ENCODE measurements around the gene ARID4B.
A peak's percentile ranks its signal among the peaks of the same experiment; 100 is the strongest.
"Not testable (repeated sequence)": the region's sequence is repeated elsewhere in the genome, so short reads cannot be mapped to it uniquely, and the experiment has no call there.

ARID4B gene, protein sequence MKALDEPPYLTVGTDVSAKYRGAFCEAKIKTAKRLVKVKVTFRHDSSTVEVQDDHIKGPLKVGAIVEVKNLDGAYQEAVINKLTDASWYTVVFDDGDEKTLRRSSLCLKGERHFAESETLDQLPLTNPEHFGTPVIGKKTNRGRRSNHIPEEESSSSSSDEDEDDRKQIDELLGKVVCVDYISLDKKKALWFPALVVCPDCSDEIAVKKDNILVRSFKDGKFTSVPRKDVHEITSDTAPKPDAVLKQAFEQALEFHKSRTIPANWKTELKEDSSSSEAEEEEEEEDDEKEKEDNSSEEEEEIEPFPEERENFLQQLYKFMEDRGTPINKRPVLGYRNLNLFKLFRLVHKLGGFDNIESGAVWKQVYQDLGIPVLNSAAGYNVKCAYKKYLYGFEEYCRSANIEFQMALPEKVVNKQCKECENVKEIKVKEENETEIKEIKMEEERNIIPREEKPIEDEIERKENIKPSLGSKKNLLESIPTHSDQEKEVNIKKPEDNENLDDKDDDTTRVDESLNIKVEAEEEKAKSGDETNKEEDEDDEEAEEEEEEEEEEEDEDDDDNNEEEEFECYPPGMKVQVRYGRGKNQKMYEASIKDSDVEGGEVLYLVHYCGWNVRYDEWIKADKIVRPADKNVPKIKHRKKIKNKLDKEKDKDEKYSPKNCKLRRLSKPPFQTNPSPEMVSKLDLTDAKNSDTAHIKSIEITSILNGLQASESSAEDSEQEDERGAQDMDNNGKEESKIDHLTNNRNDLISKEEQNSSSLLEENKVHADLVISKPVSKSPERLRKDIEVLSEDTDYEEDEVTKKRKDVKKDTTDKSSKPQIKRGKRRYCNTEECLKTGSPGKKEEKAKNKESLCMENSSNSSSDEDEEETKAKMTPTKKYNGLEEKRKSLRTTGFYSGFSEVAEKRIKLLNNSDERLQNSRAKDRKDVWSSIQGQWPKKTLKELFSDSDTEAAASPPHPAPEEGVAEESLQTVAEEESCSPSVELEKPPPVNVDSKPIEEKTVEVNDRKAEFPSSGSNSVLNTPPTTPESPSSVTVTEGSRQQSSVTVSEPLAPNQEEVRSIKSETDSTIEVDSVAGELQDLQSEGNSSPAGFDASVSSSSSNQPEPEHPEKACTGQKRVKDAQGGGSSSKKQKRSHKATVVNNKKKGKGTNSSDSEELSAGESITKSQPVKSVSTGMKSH (N-terminal part only)

DNA sequence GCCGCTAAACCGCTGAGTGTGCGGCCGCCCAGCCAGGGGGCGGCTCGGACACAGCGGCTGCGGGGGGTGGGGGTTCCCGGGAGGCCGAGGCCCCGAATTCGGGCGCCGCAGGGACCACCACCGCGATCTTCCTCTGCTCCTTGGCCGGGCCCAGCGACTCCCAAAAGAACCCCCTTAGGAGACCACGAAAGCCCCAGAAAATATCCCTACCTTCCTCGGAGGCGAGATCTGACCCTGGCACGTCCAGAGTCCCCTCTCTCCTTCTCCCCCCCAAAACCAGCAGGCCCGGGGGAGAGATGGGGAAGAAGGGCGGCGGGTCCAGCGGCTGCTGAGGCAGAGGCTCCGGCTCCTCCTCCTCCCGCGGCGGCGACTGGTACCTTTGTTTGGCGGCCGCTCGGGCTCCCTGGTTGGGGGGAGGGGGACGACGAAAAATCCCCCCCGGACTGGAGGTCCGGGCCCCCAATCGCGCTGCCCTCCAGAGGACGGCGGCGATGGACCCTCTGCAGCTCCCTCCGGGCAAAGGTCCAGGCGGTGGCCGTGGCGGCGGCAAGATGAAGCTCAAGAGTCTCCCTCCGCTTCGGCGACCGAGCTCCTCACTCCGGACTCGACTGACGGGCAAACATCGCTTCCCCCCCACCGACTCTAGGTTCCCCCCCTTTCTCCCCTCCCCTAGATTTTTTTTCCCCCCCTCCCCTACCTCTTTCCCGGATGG is at the start of gene ARID4B:
Gene ARID4B (minus strand): TSS at position 621 of the 712 bp plus-strand sequence. CDS start 1,260 bp downstream, outside the sequence.
- peak; percentile 62 for DNase-seq

DNA sequence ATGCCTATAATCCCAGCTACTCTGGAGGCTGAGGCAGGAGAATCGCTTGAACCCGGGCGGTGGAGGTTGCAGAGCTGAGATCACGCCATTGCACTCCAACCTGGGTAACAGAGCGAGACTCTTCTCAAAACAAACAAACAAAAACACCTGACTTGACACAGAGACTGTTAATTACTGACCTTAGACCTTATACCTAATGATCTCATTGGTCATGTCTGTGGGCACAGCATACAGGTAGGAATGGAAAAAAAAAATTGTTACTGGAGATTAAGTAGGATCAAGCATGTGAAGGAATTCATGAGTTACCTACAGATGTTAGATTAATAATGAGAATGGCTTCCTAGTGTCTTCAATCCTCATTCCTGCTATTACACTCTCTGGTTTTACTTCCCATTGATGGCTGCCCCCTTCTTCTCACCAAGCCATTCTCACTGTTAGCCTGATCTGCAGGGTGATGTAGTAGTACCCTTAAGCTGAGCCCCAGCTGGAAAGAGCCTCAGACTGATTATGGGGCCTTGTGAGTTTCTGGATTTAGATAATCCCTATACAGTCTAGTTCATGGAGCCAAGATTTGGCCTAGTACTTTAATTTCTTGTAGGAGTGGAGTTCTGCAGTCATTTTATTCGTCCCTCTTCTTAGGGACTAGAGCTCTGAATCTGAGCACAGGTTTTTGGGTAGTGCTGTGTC is 48.1 kb upstream of the ARID4B start:
- no peak for DNase-seq

DNA sequence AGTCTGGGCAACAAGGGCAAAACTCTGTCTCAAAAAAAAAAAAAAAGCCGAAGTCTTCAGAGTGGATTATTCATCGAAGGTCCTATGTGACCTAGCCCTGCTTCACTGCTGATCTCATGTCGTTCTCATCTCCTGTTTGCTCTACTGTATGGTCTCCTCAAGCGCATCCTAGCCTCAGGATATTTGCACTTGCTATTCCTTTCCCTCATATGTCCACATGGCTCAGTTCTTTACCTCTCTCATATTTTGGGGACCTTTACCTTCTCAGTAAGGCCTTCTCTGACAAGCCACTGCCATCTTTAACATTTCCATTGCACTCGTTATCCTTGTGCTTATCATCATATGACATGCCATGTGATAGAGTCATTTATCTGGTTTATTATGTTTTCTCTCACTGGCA is 41.8 kb upstream of the ARID4B start:
- no peak for DNase-seq

DNA sequence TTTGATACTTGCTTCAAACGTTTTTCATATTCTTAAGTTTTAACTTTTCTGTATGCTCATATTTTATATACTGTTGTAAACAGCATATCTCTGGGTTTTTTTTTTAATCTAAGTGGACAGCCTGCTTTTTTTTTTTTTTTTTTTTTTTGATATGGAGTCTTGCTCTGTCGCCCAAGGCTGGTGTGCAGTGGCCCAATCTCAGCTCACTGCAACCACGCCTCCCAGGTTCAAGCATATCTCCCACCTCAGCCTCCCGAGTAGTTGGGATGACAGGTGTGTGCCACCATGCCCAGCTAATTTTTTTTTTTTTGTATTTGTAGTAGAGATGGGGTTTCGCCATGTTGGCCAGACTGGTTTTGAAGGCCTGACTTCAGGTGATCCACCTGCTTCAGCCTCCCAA is 40.4 kb upstream of the ARID4B start:
- DNase-seq: no peak

DNA sequence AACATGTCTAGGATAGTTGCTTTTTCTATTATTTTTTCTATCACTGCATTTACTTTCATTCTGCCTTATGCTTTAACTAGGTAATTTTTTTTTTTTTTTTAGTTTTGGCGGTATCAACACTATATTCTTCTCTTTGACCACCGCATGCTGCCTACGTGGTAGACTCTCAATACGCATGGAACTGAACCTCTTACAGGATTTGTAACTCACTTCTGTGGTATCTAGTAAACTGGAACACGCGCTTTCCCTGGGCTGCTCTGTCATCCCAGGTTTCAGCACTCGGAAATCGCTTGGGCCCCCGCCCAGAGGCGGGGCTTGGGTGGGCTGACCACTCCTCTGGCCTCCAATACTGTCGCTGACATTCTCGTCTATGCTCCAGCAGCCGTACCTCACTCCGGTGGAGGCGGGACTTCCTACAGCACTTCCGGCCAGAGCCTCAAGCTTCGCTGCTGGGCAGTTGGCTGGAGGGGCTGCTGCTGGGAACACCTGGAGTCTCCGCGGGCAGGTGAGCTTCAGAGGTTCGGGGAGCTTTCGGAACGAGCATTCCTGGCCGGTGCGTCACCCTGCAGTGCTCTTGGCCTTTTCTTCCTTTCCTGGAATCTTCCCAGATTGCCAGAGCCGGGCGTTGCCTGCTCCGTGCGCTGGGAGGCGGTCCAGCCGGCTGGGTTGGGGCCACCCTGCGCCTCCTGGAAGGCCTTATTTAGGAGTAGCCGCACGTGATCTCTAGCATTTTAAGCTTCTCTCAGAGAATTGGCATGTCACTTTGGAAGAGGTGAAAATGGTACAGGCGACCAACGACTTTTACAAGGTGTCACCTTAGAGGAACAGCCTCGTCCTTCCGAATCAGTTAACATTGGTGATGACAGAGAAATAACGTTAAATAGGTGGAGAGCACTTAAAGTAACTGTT is 39.3 kb upstream of the ARID4B start, which contains the start of gene TBCE:
Gene TBCE (plus strand): TSS at position 428 of the 909 bp plus-strand sequence. CDS start 12,623 bp downstream, outside the sequence.
- DNase-seq: peak; percentile 84

DNA sequence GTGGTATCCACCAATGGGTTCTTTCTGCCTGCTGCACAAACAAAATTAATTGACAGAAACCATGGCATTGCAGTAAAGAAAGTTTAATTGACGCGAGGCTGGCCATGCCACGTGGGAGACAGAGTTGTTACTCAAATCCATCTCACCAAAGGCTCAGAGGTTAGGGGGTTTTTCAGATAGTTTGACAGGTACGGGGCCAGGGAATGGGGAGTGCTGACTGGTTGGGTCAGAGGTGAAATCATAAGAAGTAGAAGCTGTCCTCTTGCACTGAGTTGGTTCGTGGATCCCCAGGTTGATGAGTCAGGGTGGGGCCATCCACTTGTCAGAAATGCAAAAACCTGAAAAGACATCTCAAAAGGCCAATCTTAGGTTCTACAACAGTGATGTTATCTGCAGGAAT is 38.3 kb upstream of the ARID4B start:
- no peak for DNase-seq

DNA sequence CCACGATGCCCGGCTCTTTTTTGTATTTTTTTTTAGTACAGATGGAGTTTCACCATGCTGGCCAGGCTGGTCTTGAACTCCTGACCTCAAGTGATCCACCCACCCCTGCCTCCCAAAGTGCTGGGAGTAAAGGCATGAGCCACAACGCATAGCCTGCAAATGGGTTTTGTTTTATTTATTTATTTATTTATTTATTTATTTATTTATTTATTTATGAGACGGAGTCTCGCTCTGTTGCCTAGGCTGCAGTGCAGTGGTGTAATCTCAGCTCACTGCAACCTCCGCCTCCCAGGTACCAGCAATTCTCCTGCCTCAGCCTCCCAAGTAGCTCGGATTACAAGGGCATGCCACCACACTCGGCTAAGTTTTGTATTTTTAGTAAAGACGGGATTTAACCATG is 36.2 kb upstream of the ARID4B start:
- DNase-seq: not testable (repeated sequence)

DNA sequence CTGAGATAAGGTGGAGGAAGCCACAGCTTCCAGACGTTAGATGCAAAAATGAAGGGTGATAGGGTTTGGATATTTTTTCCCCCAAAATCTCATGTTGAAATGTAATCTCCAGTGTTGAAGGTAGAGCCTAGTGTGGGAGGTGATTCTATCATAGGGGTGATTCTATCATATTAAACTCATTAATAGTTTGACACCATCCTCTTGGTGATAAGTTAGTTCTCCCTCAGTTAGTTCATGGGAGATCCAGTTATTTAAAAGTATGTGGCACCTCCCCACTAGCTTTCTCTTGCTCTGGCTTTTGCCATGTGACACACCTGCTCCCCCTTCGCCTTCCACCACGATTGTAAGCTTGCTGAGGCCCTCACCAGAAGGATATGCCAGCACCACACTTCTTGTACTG is 30.9 kb upstream of the ARID4B start:
- no peak for DNase-seq

DNA sequence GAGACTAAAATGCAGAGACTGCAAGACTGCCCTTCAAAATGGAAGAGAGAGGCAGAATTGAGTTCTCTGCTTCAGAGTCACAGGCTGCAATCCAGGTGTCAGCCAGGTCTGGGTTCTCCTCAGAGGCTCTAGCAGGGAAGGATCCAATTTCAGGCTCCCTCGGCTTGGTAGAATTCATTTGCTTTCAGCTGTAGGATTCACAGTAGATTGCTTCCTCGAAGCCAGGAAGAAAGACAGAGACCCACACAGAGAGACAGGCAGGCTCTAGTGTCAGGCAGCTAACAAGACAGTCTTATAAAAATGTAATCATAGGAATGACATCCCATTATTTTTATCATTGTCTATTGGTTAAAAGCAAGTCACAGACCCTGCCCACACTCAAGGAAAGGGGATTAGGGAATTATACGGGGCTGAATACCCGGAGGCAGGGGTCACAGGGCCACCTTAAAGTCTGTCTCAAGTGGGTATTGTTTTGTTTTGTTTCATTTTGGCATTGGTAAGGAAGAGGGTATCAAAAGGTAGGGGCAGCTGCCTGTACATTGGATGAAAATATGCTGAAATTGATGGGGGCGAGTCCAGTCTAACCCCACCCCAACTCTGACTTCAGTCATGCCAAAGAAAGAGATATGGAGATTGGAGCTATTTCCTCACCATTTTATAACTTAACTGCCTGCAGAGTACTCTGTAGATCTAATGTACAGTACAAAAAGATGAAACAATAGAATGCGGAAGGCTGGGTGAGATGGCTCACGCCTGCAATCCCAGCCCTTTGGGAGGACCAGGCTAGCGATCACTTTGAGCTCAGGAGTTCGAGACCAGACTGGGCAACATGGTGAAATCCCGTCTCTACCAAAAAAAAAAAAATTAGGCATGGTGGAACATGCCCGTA is 29.8 kb upstream of the ARID4B start:
- DNase-seq: no peak

DNA sequence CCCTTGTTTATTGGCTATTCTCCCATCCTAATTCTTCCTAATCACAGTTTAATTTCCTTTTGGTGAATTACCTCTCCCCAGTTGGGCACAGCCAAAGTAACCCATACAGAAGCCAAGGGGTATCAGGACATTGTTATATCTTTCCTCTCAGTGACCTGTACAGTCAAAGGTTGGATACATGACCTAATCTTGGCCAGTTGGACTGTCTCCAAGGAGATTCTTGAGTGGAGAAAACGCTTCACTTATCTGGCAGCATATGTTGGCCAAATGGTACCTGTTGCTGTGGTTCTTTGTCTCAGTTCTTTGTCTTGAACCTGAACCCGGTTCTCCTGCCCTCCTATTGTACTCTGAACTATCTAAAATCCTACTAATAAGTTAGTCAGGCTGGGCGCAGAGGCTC is 23.9 kb upstream of the ARID4B start:
- no peak for DNase-seq

DNA sequence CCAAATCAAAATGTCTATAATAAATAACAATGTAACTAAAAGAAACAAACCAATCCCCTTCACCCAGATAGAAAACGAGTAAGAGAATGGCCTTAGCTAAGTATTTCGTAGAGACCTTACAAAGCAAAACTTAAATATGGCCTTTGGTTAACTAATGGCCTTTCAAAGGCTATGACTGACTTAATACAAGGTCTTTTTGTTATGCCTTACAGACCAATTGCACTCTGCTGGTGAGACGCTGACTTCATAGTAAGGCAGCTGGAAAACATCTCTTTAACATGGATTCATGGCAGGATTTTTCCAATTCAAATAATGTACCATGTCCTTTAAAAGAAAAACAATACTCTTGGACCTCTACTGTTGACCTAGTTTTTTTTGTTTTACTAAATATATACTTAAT is 23.5 kb upstream of the ARID4B start:
- no peak for DNase-seq

DNA sequence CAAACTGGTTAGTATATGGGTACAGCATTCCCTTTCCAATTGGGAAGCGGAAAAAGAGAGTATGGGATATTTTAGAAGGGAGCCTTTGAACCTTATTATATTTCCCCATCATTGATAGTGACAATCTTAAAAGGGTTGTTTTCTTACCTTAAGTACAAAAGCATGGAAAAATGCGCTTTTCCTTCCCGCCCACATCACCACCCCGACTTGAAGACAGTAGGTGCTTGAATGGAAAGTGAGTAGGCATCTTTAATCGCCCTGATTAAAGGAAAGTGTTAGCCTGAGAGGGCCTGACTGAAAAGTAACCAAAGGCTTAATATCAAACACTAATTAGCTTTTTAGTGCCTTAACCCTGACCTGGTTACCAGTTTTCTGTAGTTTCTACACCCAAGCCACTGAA is 15.7 kb upstream of the ARID4B start:
- DNase-seq: no peak

DNA sequence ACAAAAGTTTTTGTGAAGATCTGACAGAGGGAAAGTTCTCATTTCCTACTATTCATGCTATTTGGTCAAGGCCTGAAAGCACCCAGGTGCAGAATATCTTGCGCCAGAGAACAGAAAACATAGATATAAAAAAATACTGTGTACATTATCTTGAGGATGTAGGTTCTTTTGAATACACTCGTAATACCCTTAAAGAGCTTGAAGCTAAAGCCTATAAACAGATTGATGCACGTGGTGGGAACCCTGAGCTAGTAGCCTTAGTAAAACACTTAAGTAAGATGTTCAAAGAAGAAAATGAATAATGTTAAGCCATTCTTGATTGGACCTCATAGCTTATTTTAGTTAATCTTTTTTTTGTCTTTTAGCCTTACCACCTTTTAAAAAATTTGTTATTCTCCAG is 14.5 kb upstream of the ARID4B start:
- no peak for DNase-seq

DNA sequence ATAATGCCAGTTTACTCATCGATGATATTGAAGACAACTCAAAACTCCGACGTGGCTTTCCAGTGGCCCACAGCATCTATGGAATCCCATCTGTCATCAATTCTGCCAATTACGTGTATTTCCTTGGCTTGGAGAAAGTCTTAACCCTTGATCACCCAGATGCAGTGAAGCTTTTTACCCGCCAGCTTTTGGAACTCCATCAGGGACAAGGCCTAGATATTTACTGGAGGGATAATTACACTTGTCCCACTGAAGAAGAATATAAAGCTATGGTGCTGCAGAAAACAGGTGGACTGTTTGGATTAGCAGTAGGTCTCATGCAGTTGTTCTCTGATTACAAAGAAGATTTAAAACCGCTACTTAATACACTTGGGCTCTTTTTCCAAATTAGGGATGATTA is 14.1 kb upstream of the ARID4B start:
- DNase-seq: no peak

DNA sequence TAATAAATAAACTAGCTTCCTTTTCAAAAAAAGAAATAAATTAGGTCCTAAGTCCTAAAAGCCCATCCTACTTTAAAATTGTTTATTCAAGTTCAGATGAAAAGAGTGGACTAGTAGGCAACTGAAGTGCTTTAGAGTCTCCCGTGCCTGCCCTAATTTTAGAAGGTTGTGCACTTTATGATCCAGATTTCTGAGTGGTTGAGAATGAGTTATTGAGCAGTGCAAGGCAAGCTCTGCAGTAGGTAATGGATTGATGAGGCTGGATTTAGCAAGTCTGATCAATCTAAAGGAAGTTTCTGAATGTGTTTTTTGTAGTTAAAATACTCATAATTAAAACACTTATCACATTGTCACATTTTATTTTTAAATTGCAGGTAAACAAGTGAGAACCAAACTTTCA is 13.4 kb upstream of the ARID4B start:
- no peak for DNase-seq

DNA sequence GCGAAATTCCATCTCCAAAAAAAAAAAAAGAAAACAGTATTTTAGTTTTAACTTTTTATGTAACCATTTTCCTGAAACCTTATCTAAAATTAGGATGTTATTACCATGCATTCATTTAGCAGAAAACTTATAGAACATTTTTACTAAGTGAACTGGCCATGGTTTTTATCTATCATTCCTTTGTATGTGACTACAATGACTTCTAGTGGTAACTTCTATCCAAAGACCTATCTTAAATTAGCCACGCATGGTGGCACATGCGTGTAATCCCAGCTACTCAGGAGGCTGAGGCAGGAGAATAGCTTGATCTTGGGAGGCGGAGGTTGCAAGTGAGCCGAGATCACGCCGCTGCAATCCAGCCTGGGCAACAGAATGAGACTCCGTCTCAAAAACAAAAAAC is 11.8 kb upstream of the ARID4B start:
- DNase-seq: no peak

DNA sequence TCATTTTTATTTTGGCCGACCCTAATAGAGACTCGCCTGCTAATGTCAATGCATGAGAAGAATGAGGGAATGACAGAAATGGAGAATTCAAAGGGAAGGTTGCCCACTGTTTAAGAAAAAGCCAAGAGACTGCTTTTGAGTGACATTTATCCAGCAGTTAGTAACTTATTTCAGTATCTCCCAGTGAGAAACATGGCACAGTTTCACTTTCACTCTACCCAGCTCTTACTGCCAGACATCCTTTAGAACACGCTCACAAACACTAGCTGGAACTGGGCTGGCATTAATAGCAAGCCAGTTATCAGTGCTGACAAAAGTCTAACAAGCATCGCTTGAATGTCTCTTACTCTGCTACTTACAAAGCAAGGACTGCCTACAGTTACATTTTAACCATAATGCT is 8.9 kb upstream of the ARID4B start:
- DNase-seq: no peak

DNA sequence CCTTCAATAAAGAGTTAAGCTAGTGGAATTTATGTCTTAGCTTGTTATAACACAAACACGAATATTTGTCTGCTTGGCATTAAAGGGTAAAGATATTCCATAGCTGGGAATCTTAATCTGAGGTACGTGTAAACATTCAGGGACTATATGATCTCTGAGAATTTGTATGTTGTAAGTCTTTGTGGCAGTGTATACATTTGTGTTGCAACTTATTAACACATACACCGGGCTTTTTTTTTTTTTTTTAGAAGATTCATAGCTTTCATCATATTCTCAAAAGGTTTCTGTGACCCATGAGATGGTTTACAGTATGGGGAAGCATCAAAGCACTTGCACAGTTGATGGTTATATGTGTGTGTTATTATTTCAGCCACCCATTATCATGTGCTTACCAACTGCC is 3.4 kb upstream of the ARID4B start:
- DNase-seq: no peak

DNA sequence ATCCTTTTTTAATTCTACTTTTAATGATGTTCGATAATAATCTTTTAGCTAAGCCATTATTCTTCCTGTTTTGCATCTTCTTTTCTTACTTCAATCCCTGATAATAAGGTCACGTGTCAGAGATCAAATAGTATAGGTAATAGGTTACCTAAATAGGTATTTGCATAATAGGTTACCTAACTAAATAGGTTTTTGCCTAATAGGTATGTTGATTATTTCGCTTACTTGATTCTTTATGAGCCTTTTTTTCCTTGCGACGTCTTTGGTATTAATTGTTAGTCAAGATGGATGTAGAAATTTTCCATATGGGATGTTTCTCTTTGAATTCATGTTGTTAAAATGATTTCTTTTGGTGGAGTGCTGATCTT is 2.9 kb upstream of the ARID4B start:
- DNase-seq: no peak

Data from stimulated activated naive CD4-positive, alpha-beta T cell treated with Interleukin-2 at 50 U/mL for 16 hours (primary cell).